GM08714 (cell line): ENCODE data around the gene FGGY.
"Not testable (repeated sequence)": the region's sequence is repeated elsewhere in the genome, so short reads cannot be mapped to it uniquely, and the experiment has no call there.

Experiments used
- H3K4me3 ChIP-seq: fragments of 200-500 bp; sonication (Bioruptor generic); 2 replicates; pipeline ENCODE4 v1.5.1; 2014; ENCODE audit warnings: mild to moderate bottlenecking, low read length, inconsistent platforms
- ZNF274 ChIP-seq: IDR thresholded peaks from 2 replicates; pipeline ENCODE4 v1.6.1; 2012; ENCODE audit warnings: mild to moderate bottlenecking, low read depth, low read length

Gene FGGY

GRCh38 chr1:59340411-59341307 is 43.8 kb downstream of the FGGY start:
- H3K4me3 ChIP-seq, result no peak overlapping the region
- no peak for TF ChIP-seq ZNF274

- H3K4me3 ChIP-seq, result no peak overlapping the region
- no peak for TF ChIP-seq ZNF274
Observed at GRCh38 chr1:59342801-59343575, 46.1 kb downstream of the FGGY start.

GRCh38 chr1:59343576-59343840 is 46.6 kb downstream of the FGGY start:
- no peak overlapping the region for H3K4me3 ChIP-seq
- TF ChIP-seq ZNF274, result no peak

- H3K4me3 ChIP-seq, result no peak overlapping the region
- TF ChIP-seq ZNF274, result no peak
Observed at GRCh38 chr1:59345221-59345620, 48.3 kb downstream of the FGGY start.

GRCh38 chr1:59346429-59346828 is 49.5 kb downstream of the FGGY start:
- TF ChIP-seq ZNF274, result no peak

GRCh38 chr1:59349101-59349500 is 52.2 kb downstream of the FGGY start:
- no peak overlapping the region for H3K4me3 ChIP-seq
- TF ChIP-seq ZNF274, result no peak

More at GRCh38 chr1:59346429-59346828, 49.5 kb downstream of the FGGY start:
- H3K4me3 ChIP-seq, result no peak overlapping the region

GRCh38 chr1:59350521-59350920 is 53.6 kb downstream of the FGGY start:
- H3K4me3 ChIP-seq, result no peak overlapping the region
- TF ChIP-seq ZNF274, result no peak

- TF ChIP-seq ZNF274, result no peak
- H3K4me3 ChIP-seq, result no peak overlapping the region
Observed at GRCh38 chr1:59352065-59352464, 55.2 kb downstream of the FGGY start.

GRCh38 chr1:59353453-59353852 is 56.6 kb downstream of the FGGY start:
- TF ChIP-seq ZNF274, result no peak

GRCh38 chr1:59354239-59354638 is 57.3 kb downstream of the FGGY start:
- not testable (repeated sequence) for H3K4me3 ChIP-seq

More at GRCh38 chr1:59353453-59353852, 56.6 kb downstream of the FGGY start:
- no peak overlapping the region for H3K4me3 ChIP-seq

GRCh38 chr1:59354709-59355337 is 57.9 kb downstream of the FGGY start:
- no peak for TF ChIP-seq ZNF274
- no peak overlapping the region for H3K4me3 ChIP-seq

- no peak overlapping the region for H3K4me3 ChIP-seq
- TF ChIP-seq ZNF274, result no peak
Observed at GRCh38 chr1:59355361-59355760, 58.5 kb downstream of the FGGY start.

- no peak overlapping the region for H3K4me3 ChIP-seq
- no peak for TF ChIP-seq ZNF274
Observed at GRCh38 chr1:59356627-59357026, 59.7 kb downstream of the FGGY start.

GRCh38 chr1:59357645-59358320 is 60.9 kb downstream of the FGGY start:
- TF ChIP-seq ZNF274, result no peak
- H3K4me3 ChIP-seq, result no peak overlapping the region

- no peak for TF ChIP-seq ZNF274
Observed at GRCh38 chr1:59359325-59359724, 62.4 kb downstream of the FGGY start.

More at GRCh38 chr1:59359325-59359724, 62.4 kb downstream of the FGGY start:
- no peak overlapping the region for H3K4me3 ChIP-seq
